Cardiac fibroblast (primary cell): ENCODE results near the gene GTF3C1.

ENCODE experiments used
- DNase-seq, 2 donors: peaks; one replicate each; pipeline versions ENCODE4 v3.0.0 to v3.0.0-alpha.2; 2010; ENCODE audit warnings: low read depth in 2 of 2
- H3K4me3 ChIP-seq, 2 donors: replicated peaks in 1 of 2; 1 replicate in 1 of 2; 2 replicates in 1 of 2; pipeline ENCODE4 v1.5.1; 2011; ENCODE audit warnings: low read depth in 2 of 2, low read length in 2 of 2, mild to moderate bottlenecking in 2 of 2, moderate library complexity in 1 of 2
- CTCF ChIP-seq: IDR thresholded peaks from one replicate; pipeline ENCODE4 v1.5.1; 2011; ENCODE audit warnings: low read depth, mild to moderate bottlenecking, low read length, inconsistent platforms

The GTF3C1 gene

GRCh38 chr16:27463741-27464591 lies 85.7 kb downstream of the GTF3C1 start:
- no peak for DNase-seq
- no peak for TF ChIP-seq CTCF
- H3K4me3 ChIP-seq: no peak overlapping the region

GRCh38 chr16:27462846-27463682 lies 86.6 kb downstream of the GTF3C1 start:
- H3K4me3 ChIP-seq: no peak overlapping the region
- DNase-seq: no peak
- TF ChIP-seq CTCF: no peak

GRCh38 chr16:27462200-27462845 lies 87.4 kb downstream of the GTF3C1 start:
- no peak overlapping the region for H3K4me3 ChIP-seq
- no peak for TF ChIP-seq CTCF
- no peak for DNase-seq

GRCh38 chr16:27461483-27462171 lies 88.1 kb downstream of the GTF3C1 start:
- TF ChIP-seq CTCF: no peak
- H3K4me3 ChIP-seq: no peak overlapping the region
- peak; percentile 13 to 29 for DNase-seq

- no peak for TF ChIP-seq CTCF
- no peak overlapping the region for H3K4me3 ChIP-seq
- DNase-seq: peak in 1 of 2 donors; percentile 38
Measured at GRCh38 chr16:27460663-27461482, 88.8 kb downstream of the GTF3C1 start.
